Stimulated activated CD8-positive, alpha-beta memory T cell treated with anti-CD3 and anti-CD28 coated beads, Interleukin-2, amount 100 ng/mL, for 1 hour (primary cell): ENCODE data around the gene SLC10A3.

Experiments
- DNase-seq, 2 donors: peaks; one replicate each; pipeline ENCODE4 v3.0.0-alpha.2; 2020; ENCODE audit warnings: low read depth in 2 of 2

Gene SLC10A3

GRCh38 chrX:154490414-154491083, at the start of gene SLC10A3:
Gene SLC10A3, minus strand, starts transcription at chrX:154490629. Its CDS starts 1,689 bp downstream, at chrX:154488940.
- peak; percentile 73 to 76 for DNase-seq

- no peak for DNase-seq
Observed at GRCh38 chrX:154539077-154539476, 48.6 kb upstream of the SLC10A3 start.

GRCh38 chrX:154535892-154536291, 45.5 kb upstream of the SLC10A3 start:
- no peak for DNase-seq

GRCh38 chrX:154534526-154535322, 44.3 kb upstream of the SLC10A3 start:
- peak; percentile 78 to 82 for DNase-seq

GRCh38 chrX:154532690-154533089, 42.3 kb upstream of the SLC10A3 start:
- no peak for DNase-seq

GRCh38 chrX:154531626-154532025, 41.2 kb upstream of the SLC10A3 start:
- DNase-seq = no peak

- no peak for DNase-seq
Observed at GRCh38 chrX:154530286-154530685, 39.9 kb upstream of the SLC10A3 start.

GRCh38 chrX:154529206-154529612, 38.8 kb upstream of the SLC10A3 start:
- no peak for DNase-seq

- DNase-seq = no peak
Observed at GRCh38 chrX:154526901-154527675, 36.7 kb upstream of the SLC10A3 start.

- no peak for DNase-seq
Observed at GRCh38 chrX:154525606-154526490, 35.4 kb upstream of the SLC10A3 start.

- DNase-seq = no peak
Observed at GRCh38 chrX:154519389-154519788, 29.0 kb upstream of the SLC10A3 start.

GRCh38 chrX:154517101-154517781, 26.8 kb upstream of the SLC10A3 start:
- DNase-seq = no peak

- no peak for DNase-seq
Observed at GRCh38 chrX:154516656-154517100, 26.2 kb upstream of the SLC10A3 start.

GRCh38 chrX:154515966-154516655, 25.7 kb upstream of the SLC10A3 start, which contains the start of gene FAM3A:
Gene FAM3A, minus strand, starts transcription at chrX:154516232. Its CDS starts 460 bp downstream, at chrX:154515772.
- DNase-seq = peak; percentile 81 to 86

GRCh38 chrX:154515090-154515965, 24.9 kb upstream of the SLC10A3 start:
- DNase-seq = no peak

- no peak for DNase-seq
Observed at GRCh38 chrX:154513716-154514115, 23.3 kb upstream of the SLC10A3 start.

- no peak for DNase-seq
Observed at GRCh38 chrX:154512879-154513553, 22.6 kb upstream of the SLC10A3 start.

- DNase-seq = no peak
Observed at GRCh38 chrX:154511761-154512160, 21.3 kb upstream of the SLC10A3 start.
